ENCODE data around the gene FHOD3.

DNA sequence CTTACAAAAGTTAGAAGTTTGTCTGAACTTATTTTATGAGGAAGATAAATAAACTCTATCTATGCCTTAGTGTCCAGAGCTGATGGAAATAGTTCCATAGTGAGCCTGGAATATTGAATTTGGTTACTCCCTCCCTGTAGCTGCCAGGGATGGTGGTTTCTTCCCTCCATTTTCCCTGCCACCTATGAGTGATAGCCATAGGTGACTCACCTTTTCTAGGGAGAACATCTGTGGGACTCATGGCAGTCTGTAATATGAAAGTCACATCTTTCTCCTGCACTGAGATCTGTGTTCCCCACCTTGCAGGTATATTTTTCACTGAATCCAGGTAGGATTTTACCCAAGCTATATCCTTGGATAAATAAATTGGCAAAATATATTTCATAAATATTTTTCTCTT, 382.5 kb downstream of the FHOD3 start:
- TF ChIP-seq, protein P1, sequence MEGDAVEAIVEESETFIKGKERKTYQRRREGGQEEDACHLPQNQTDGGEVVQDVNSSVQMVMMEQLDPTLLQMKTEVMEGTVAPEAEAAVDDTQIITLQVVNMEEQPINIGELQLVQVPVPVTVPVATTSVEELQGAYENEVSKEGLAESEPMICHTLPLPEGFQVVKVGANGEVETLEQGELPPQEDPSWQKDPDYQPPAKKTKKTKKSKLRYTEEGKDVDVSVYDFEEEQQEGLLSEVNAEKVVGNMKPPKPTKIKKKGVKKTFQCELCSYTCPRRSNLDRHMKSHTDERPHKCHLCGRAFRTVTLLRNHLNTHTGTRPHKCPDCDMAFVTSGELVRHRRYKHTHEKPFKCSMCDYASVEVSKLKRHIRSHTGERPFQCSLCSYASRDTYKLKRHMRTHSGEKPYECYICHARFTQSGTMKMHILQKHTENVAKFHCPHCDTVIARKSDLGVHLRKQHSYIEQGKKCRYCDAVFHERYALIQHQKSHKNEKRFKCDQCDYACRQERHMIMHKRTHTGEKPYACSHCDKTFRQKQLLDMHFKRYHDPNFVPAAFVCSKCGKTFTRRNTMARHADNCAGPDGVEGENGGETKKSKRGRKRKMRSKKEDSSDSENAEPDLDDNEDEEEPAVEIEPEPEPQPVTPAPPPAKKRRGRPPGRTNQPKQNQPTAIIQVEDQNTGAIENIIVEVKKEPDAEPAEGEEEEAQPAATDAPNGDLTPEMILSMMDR (IDR thresholded peaks at IDR 0.05; ENCODE audit: insufficient read depth, low read depth, low read length): no peak
- no peak for TF ChIP-seq EZH2 (IDR thresholded peaks at IDR 0.05; ENCODE audit: insufficient read depth, low read length)
